A549 (cell line): ENCODE measurements around the gene TMED6. TPM values are rescaled to one million over a fixed set of nuclear protein-coding genes. Genes with fewer than 3 reads are reported as not detected.

ENCODE experiments used
- ATAC-seq, 2 experiments: fragments of 200-7000 bp in 1 of 2; fragments of >200 bp in 1 of 2; cut with Nextera tagmentation in 1 of 2; cut with Tn5 transposase in 1 of 2; 3 replicates each; pipeline versions ENCODE4 v1.8.0 to v1.9.1; 2018 to 2020; ENCODE audit warnings: mild to moderate bottlenecking in 1 of 2, moderate library complexity in 1 of 2
- CTCF ChIA-PET: fragments of 300-600 bp; sonication (Branson Sonifier 250); formaldehyde crosslinking; extraction: SDS; loops from one replicate; lab custom pipeline; 2021; ENCODE audit warnings: antibody characterized with exemption, inconsistent platforms; lab: Yijun Ruan, JAX
- POLR2A ChIA-PET: fragments of 350-600 bp; formaldehyde crosslinking; extraction: SDS; loops from one replicate; lab custom pipeline; 2021; ENCODE audit warnings: antibody characterized with exemption, inconsistent platforms; lab: Yijun Ruan, JAX
- DNase-seq, 2 experiments: peaks; one replicate each; pipeline versions ENCODE4 v3.0.0 to v3.0.0-alpha.2; 2011 to 2016; ENCODE audit warnings: low read depth in 1 of 2, low spot score in 1 of 2
- FAIRE-seq: peaks from 2 replicates; lab custom pipeline; 2011; peaks lifted over from hg19 to GRCh38; lab: Jason Lieb, UNC
- H3K27ac ChIP-seq, 2 experiments: fragments of >200 bp; sonication (Bioruptor Twin); formaldehyde crosslinking; 3 replicates each; pipeline ENCODE4 v1.5.1; 2016 to 2017
- H3K4me1 ChIP-seq: fragments of >200 bp; sonication (Bioruptor Twin); formaldehyde crosslinking; 3 replicates; pipeline ENCODE4 v1.6.1; 2016
- H3K4me2 ChIP-seq: fragments of >200 bp; sonication (Bioruptor Twin); formaldehyde crosslinking; 3 replicates; pipeline ENCODE4 v1.6.1; 2016
- H3K4me3 ChIP-seq: fragments of >200 bp; sonication (Bioruptor Twin); formaldehyde crosslinking; 3 replicates; pipeline ENCODE4 v1.5.1; 2016
- H3K9me3 ChIP-seq: fragments of >200 bp; sonication (Bioruptor Twin); formaldehyde crosslinking; 3 replicates; pipeline ENCODE4 v1.6.1; 2016
- CBX2 ChIP-seq: fragments of 200-600 bp; sonication (generic); IDR thresholded peaks from 2 replicates; pipeline ENCODE4 v1.6.1; 2016; ENCODE audit warnings: low read depth, mild to moderate bottlenecking, borderline replicate concordance
- CBX8 ChIP-seq: fragments of 200-600 bp; sonication (generic); IDR thresholded peaks from 2 replicates; pipeline ENCODE4 v1.6.1; 2016
- CHD4 ChIP-seq: fragments of 200-600 bp; sonication (generic); IDR thresholded peaks from 2 replicates; pipeline ENCODE4 v1.6.1; 2016; ENCODE audit warnings: antibody characterized with exemption, mild to moderate bottlenecking, borderline replicate concordance
- EHMT2 ChIP-seq: fragments of 200-600 bp; sonication (generic); IDR thresholded peaks from 2 replicates; pipeline ENCODE4 v1.6.1; 2016; ENCODE audit warnings: antibody characterized with exemption, low read depth, mild to moderate bottlenecking, moderate library complexity
- ELK1 ChIP-seq: fragments of 150-350 bp; IDR thresholded peaks from 2 replicates; pipeline ENCODE4 v1.6.1; 2014; ENCODE audit warnings: low read depth, mild to moderate bottlenecking, low read length
- ESRRA ChIP-seq: fragments of 150-350 bp; IDR thresholded peaks from 2 replicates; pipeline ENCODE4 v1.6.1; 2014; ENCODE audit warnings: mild to moderate bottlenecking, low read length, borderline replicate concordance
- GATA3 ChIP-seq: IDR thresholded peaks from 2 replicates; pipeline ENCODE4 v1.6.1; 2012; ENCODE audit warnings: borderline replicate concordance
- HDAC2 ChIP-seq: fragments of 200-600 bp; sonication (generic); IDR thresholded peaks from 2 replicates; pipeline ENCODE4 v1.6.1; 2016
- HEYL ChIP-seq: fragments of 250-450 bp; sonication (Bioruptor Pico); IDR thresholded peaks from 2 replicates; pipeline ENCODE4 v1.8.0; 2021; ENCODE audit warnings: mild to moderate bottlenecking, moderate library complexity
- KDM5A ChIP-seq: fragments of 200-600 bp; sonication (generic); IDR thresholded peaks from 2 replicates; pipeline ENCODE4 v1.6.1; 2016; ENCODE audit warnings: antibody characterized with exemption, mild to moderate bottlenecking
- NFE2L2 ChIP-seq: fragments of 150-350 bp; conservative IDR thresholded peaks from 2 replicates; pipeline ENCODE4 v1.6.1; 2014; ENCODE audit warnings: low read length
- PHF8 ChIP-seq: fragments of 200-600 bp; sonication (generic); IDR thresholded peaks from 2 replicates; pipeline ENCODE4 v1.6.1; 2016; ENCODE audit warnings: low read depth, mild to moderate bottlenecking, antibody characterized with exemption, moderate library complexity, borderline replicate concordance
- POLR2A ChIP-seq: IDR thresholded peaks from 2 replicates; pipeline ENCODE4 v1.6.1; 2012; ENCODE audit warnings: mild to moderate bottlenecking, low read length
- POLR2AphosphoS2 ChIP-seq: conservative IDR thresholded peaks from 2 replicates; pipeline ENCODE4 v1.6.1; 2012; ENCODE audit warnings: low read length, improper control_type of control experiment, inconsistent platforms
- RAD21 ChIP-seq, 2 experiments: fragments of >200 bp in 1 of 2; sonication (Bioruptor Twin) in 1 of 2; formaldehyde crosslinking in 1 of 2; IDR thresholded peaks in 1 of 2; conservative IDR thresholded peaks in 1 of 2; 2 replicates in 1 of 2; 3 replicates in 1 of 2; pipeline ENCODE4 v1.6.1; 2012 to 2018; ENCODE audit warnings: inconsistent platforms in 1 of 2
- RCOR1 ChIP-seq: fragments of 150-350 bp; IDR thresholded peaks from 2 replicates; pipeline ENCODE4 v1.6.1; 2014; ENCODE audit warnings: antibody characterized with exemption, low read length, low read depth
- RNF2 ChIP-seq: fragments of 200-600 bp; sonication (generic); IDR thresholded peaks from 2 replicates; pipeline ENCODE4 v1.6.1; 2016; ENCODE audit warnings: low read depth, mild to moderate bottlenecking, antibody characterized with exemption, moderate library complexity, borderline replicate concordance
- SMC3 ChIP-seq: fragments of >200 bp; sonication (Bioruptor Twin); formaldehyde crosslinking; IDR thresholded peaks from 3 replicates; pipeline ENCODE4 v1.6.1; 2018; ENCODE audit warnings: inconsistent platforms
- SREBF2 ChIP-seq: fragments of 450-650 bp; IDR thresholded peaks from 2 replicates; pipeline ENCODE4 v1.6.1; 2014; ENCODE audit warnings: mild to moderate bottlenecking, moderate library complexity
- TP53 ChIP-seq: fragments of 250-450 bp; sonication (Bioruptor Pico); IDR thresholded peaks from 2 replicates; pipeline ENCODE4 v1.5.0; 2021; ENCODE audit warnings: mild to moderate bottlenecking, moderate library complexity
- ZC3H11A ChIP-seq: fragments of 450-650 bp; IDR thresholded peaks from 2 replicates; pipeline ENCODE4 v1.6.1; 2014; ENCODE audit warnings: antibody characterized with exemption, mild to moderate bottlenecking
- ZSCAN20 ChIP-seq: fragments of 250-450 bp; sonication (Bioruptor Pico); IDR thresholded peaks from 2 replicates; pipeline ENCODE4 v1.8.0; 2022; ENCODE audit warnings: mild to moderate bottlenecking, moderate library complexity
- WGBS: methylation state at CpG from one replicate; pipeline ENCODE4 v1.1.6; 2017; ENCODE audit errors: missing lambda C conversion rate; 5-methylcytosine and 5-hydroxymethylcytosine counted together
- polyA plus RNA-seq, 4 experiments: library from polyadenylated mRNA; depleted of rRNA in 3 of 4; stranded (reverse); fragments of >200 nt; fragmentation: RNase III in 1 of 4; extraction: RNeasy Plus Mini Kit Qiagen cat#74134 plus additional on column Dnase treatment in 1 of 4; gene quantifications; 2 replicates in 3 of 4; 3 replicates in 1 of 4; pipeline ENCODE4 v1.2.3, GENCODE V29; 2011 to 2017
- TF ChIP-seq, protein P1 (sequence below): IDR thresholded peaks from 2 replicates; pipeline ENCODE4 v1.6.1; 2012
- TF ChIP-seq, protein P2 (sequence below): IDR thresholded peaks from 2 replicates; pipeline ENCODE4 v1.6.1; 2012
- TF ChIP-seq, protein P3 (sequence below): fragments of 200-600 bp; sonication (generic); IDR thresholded peaks from 2 replicates; pipeline ENCODE4 v1.6.1; 2016; ENCODE audit warnings: antibody characterized with exemption, mild to moderate bottlenecking, moderate library complexity
- TF ChIP-seq, protein P4 (sequence below): fragments of 250-450 bp; sonication (Bioruptor Pico); IDR thresholded peaks from 2 replicates; pipeline ENCODE4 v1.5.0; 2020; ENCODE audit warnings: low read depth, mild to moderate bottlenecking, moderate library complexity

TMED6 gene
- polyA plus RNA-seq, 2 of the 4 experiments (the other 2 are of a cell fraction), result 0.19 TPM; not detected in 1

- WGBS, result 97% methylated on average over 29 of the region's 30 CpGs
- CTCF ChIA-PET, result interaction anchor here (0.6 to 2.0 kb wide), 3 partner anchors 8 to 206 kb away, joined by 3 to 5 read pairs (median 4); no protein-coding TSS in a partner anchor
- Histone ChIP-seq H3K4me1 (no peaks in the 10 kb centered on the region), H3K4me2 (no peak overlapping the region), H3K4me3 (no peak overlapping the region), H3K9me3 (no peaks in the 10 kb centered on the region), H3K27ac (no peak overlapping the region)
- no peak for TF ChIP-seq EHMT2
- TF ChIP-seq TP53 (CRISPR knock-in tag), result no peak
- TF ChIP-seq, protein P1, sequence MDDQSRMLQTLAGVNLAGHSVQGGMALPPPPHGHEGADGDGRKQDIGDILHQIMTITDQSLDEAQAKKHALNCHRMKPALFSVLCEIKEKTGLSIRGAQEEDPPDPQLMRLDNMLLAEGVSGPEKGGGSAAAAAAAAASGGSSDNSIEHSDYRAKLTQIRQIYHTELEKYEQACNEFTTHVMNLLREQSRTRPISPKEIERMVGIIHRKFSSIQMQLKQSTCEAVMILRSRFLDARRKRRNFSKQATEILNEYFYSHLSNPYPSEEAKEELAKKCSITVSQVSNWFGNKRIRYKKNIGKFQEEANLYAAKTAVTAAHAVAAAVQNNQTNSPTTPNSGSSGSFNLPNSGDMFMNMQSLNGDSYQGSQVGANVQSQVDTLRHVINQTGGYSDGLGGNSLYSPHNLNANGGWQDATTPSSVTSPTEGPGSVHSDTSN, result no peak
- no peak for TF ChIP-seq POLR2A
- TF ChIP-seq RCOR1, result no peak
- no peak for TF ChIP-seq HDAC2
- no peak for TF ChIP-seq GATA3
- no peak for TF ChIP-seq CHD4
- TF ChIP-seq ESRRA, result no peak
- FAIRE-seq, result no peak
- POLR2A ChIA-PET, result interaction anchor here (0.7 to 1.4 kb wide), 3 partner anchors 8 to 14 kb away, joined by 4 to 22 read pairs (median 6); no protein-coding TSS in a partner anchor
- no peak for ATAC-seq
- DNase-seq, result no peak
Measured at GRCh38 chr16:69318177-69318910, 33.2 kb downstream of the TMED6 start.

GRCh38 chr16:69316595-69317034 is 35.0 kb downstream of the TMED6 start:
- ChIA-PET CTCF (interaction anchor here (1.3 to 1.5 kb wide), 3 partner anchors 10 to 414 kb away, joined by 3 to 5 read pairs (median 4); no protein-coding TSS in a partner anchor), POLR2A (no interaction called here)
- FAIRE-seq (no peak), DNase-seq (no peak), ATAC-seq (no peak)
- no peaks in the 10 kb centered on the region for H3K9me3 ChIP-seq
- 95% methylated on average over 11 of the region's 17 CpGs for WGBS
- H3K4me2 ChIP-seq, result no peak overlapping the region
- TF ChIP-seq CBX8 (no peak), HEYL (CRISPR knock-in tag) (no peak), SMC3 (no peak), KDM5A (no peak), ZSCAN20 (CRISPR knock-in tag) (no peak), RNF2 (no peak), CBX2 (no peak), ZC3H11A (no peak), PHF8 (no peak), CHD4 (no peak)
- H3K4me1 ChIP-seq, result peaks cover 9% of the 10 kb centered on the region; the same call in 2 of the 3 replicates
- no peak overlapping the region for H3K4me3 ChIP-seq
- no peak overlapping the region for H3K27ac ChIP-seq

DNA sequence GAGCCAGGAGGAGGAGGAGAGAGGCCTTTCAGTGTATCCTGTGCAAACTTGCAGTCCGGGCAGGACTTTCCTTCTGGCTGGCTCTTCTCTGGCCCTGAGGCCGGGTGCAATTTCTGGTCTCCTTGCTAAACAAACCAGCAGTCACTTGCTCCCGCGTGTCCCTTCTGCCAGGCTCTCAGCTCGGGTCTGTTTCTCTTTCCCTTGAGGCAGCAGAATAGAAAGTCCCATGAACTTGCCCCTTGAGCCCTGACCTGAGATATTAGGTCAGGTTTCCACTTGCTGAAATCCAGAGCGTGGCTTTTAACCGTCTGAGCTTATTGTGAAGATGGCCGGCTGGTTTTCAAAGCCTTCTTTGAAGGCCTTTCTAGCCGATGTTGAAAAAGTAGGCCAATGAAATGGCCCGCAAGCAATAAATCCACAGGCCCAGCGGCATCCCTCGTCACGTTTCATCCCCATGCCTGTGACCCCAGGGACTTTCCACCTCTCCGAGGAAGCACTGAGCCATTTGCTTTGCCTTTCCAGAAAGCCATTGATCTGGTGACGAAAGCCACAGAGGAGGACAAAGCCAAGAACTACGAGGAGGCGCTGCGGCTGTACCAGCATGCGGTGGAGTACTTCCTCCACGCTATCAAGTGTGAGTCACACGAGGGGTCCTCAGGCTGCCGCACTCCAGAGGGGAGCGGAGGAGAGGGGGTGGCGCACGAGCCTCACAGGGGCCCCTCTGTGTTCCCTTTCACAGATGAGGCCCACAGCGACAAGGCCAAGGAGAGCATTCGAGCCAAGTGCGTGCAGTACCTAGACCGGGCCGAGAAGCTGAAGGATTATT is 35.9 kb downstream of the TMED6 start:
- Histone ChIP-seq H3K4me1 (peaks cover 9% of the 10 kb centered on the region; the same call in 2 of the 3 replicates), H3K9me3 (no peaks in the 10 kb centered on the region), H3K4me2 (no peak overlapping the region), H3K4me3 (no peak overlapping the region), H3K27ac (no peak overlapping the region)
- ChIA-PET CTCF (interaction anchor here (0.6 to 1.8 kb wide), 6 partner anchors 11 to 413 kb away, joined by 3 to 8 read pairs (median 4); no protein-coding TSS in a partner anchor), POLR2A (no interaction called here)
- 93% methylated on average over 30 of the region's 30 CpGs for WGBS
- FAIRE-seq, result no peak
- ATAC-seq, result no peak
- no peak for DNase-seq
- TF ChIP-seq ELK1 (no peak), SMC3 (no peak), NFE2L2 (no peak), RAD21 (conservative IDR thresholded peaks at IDR 0.05 in 1 of 2, IDR thresholded peaks at IDR 0.05 in 1 of 2) (no peak), POLR2AphosphoS2 (no peak), SREBF2 (no peak), RNF2 (no peak)
- TF ChIP-seq, protein P2, sequence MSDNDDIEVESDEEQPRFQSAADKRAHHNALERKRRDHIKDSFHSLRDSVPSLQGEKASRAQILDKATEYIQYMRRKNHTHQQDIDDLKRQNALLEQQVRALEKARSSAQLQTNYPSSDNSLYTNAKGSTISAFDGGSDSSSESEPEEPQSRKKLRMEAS, result no peak
- TF ChIP-seq, protein P3, sequence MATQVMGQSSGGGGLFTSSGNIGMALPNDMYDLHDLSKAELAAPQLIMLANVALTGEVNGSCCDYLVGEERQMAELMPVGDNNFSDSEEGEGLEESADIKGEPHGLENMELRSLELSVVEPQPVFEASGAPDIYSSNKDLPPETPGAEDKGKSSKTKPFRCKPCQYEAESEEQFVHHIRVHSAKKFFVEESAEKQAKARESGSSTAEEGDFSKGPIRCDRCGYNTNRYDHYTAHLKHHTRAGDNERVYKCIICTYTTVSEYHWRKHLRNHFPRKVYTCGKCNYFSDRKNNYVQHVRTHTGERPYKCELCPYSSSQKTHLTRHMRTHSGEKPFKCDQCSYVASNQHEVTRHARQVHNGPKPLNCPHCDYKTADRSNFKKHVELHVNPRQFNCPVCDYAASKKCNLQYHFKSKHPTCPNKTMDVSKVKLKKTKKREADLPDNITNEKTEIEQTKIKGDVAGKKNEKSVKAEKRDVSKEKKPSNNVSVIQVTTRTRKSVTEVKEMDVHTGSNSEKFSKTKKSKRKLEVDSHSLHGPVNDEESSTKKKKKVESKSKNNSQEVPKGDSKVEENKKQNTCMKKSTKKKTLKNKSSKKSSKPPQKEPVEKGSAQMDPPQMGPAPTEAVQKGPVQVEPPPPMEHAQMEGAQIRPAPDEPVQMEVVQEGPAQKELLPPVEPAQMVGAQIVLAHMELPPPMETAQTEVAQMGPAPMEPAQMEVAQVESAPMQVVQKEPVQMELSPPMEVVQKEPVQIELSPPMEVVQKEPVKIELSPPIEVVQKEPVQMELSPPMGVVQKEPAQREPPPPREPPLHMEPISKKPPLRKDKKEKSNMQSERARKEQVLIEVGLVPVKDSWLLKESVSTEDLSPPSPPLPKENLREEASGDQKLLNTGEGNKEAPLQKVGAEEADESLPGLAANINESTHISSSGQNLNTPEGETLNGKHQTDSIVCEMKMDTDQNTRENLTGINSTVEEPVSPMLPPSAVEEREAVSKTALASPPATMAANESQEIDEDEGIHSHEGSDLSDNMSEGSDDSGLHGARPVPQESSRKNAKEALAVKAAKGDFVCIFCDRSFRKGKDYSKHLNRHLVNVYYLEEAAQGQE, result no peak
- TF ChIP-seq, protein P4, sequence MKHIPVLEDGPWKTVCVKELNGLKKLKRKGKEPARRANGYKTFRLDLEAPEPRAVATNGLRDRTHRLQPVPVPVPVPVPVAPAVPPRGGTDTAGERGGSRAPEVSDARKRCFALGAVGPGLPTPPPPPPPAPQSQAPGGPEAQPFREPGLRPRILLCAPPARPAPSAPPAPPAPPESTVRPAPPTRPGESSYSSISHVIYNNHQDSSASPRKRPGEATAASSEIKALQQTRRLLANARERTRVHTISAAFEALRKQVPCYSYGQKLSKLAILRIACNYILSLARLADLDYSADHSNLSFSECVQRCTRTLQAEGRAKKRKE, result no peak
